NCI-H2029 (cell line): ENCODE data around the gene ABCA2.
"Not testable (repeated sequence)": the region's sequence is repeated elsewhere in the genome, so short reads cannot be mapped to it uniquely, and the experiment has no call there.

Experiments used
- DNase-seq: peaks from one replicate; lab custom pipeline; 2025; lab: John Stamatoyannopoulos, UW

Gene ABCA2

DNA sequence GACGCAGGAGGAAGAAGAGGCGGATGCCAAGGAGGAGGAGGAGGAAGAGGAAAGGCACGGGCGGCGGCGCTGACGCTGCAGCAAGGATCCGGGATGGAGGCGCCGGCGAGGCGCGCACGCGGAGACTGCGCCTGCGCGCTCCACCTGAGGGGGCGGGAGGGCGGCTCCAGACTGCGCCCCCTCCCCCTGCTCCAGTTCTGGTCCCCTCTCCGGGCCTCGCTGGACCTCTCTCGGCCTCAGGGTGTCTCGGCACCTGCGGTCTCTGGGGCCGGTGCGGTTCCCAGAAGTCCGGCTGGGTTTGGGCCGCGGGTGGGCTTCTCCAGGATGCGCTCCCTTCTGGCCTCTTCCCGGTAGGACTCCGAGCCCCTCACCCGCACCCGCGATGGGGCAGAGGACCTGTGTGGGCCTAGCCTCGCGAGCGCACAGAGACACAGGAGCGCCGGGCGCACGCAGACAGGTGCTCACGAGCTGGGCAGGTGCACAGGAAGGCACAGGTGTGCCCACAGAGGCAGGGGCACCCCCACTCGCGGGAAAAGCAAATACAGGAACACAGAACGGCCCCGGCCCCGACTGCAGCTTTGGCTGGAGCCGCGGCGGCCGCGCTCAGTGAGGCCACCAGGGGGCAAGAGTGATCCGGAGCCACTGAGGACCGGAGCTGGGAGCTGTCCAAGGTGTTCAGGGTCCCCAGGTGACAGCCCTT, 18.2 kb upstream of the ABCA2 start, which contains the start of gene NPDC1:
Gene NPDC1 (minus strand): TSS at position 90 of the 700 bp plus-strand sequence. CDS start 188 bp downstream, outside the sequence.
- peak; percentile 82 for DNase-seq

DNA sequence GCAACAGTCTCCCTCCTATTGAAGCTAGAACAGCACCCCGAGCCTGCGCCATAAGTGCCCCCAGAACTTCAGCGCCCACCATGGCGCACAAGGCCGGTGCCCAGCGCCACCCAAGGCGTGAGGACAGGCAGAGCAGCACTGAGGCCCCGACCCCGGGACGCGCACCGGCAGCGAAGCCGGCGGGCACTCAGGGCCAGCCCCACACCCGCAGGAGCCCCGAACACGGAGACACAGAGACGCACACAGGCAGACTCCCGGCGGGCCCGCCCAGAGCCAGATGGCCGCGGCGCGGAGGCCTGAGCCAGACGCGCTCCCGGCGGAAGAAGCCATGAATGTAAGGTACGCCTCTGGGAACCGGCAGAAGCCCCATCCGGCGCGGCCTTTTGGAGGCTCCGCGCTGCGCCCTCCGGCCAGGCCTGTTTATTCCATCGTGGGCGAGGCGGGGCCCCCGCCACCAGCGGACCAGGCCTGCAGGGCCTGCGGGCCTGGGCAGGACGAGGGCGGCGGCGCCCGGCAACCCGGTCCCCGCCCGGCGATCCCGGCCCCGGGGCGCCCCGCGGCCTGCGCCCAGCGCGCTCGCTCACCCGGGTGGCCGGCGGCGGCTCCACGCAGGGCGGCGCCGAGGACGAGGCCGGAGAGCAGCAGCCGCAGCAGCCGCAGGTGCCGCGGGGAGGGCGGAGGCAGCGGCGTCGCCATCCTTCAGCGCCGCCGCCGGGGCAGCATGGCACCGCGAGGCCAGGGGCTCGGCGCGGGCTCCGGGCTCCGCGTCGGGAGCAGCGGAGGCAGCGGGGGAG, 17.5 kb upstream of the ABCA2 start:
- DNase-seq: no peak

DNA sequence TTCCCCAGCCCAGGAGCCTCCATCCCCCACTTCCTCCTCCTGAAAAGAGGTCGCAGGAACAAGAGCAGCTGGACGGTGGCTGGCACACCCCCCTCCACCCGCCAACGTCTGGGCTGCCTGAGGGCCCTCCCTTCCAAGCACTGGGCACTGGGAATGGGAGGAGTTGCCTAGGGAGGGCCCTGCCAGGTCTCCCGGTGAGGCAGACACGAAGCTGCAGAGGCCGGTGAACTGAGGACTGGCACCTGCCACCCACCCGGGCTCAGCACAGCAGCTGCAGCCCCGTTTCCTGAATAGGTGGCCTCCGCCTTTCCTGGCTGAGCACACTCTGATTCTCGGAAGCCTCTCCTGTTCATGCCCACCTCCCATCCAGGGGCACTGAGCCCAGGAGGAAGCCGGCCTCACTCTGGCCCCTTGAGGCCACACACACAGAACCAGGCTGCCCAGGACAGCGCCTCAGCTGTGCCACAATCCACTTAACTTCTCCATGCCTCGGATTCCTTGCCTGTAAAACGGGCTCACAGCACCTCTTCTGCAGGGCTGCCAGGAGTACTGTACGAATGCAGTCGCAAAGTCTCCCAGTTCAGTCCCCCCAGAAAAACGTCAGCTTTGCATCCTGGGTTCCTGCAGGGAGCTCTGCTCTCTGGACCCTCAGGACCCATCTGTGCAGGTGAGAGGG, 16.6 kb upstream of the ABCA2 start:
- DNase-seq: peak; percentile 92

DNA sequence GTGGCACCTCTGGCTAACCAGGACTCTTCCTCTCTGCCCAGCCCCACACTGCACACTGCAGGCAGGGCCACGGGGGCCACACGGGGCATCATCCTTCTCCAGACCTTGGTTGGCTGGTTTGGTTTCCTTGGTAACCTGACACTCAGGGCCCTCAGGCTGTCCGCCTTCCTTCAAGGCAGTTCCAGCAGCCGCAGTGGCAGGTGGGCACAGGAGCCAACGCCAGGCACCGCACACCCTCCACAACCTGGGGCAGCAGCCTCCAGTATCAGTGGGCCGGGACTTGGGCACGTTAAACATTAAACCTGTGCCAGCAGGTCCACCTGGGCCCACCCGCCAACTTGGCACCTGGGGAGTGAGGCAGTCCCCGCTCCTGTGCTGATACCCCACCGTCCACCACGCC, 16.0 kb upstream of the ABCA2 start:
- no peak for DNase-seq

DNA sequence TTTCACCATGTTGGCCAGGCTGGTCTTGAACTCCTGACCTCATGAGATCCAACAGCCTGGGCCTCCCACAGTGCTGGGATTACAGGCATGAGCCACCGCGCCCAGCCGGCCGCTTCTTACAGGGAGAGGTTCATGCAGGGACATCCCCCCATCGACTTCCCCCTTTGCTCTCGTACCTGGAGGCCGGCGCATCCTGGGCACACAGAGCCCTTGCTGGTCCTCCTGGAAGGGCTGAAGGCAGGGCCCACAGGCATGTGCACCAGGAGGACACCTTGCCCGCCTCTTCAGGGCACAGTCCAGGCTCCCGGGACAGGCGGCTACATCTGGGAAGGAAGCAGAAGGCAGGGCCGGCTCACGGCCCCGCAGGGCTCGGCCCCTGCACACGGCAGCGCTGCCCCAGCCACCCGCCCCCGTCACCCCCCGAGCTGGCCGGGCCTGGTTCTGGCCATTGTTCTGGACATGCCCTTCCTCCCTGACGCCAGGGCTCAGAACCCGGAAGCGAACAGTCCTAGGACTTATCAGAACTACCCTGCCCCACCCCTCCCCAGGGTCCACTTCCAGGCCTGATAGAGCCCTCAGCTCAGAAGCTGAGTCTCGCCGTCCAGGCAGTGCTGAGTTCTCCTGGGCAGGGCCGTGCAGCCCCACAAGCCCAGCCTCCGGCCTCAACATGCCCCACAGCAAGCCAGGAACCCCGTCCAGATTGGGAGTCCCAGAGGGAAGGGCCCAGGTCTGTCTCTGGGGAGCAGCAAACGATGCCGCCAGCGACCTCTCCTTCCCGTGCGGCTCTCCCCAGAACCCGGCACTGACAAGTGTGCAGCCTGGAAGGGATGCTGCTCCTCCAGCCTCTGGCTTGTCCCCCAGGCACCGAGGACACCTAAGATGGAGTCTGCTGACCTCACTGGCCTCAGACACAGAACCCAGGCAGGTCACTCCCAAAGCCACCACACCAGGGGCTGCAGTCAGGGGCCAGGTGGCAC, 15.0 kb upstream of the ABCA2 start:
- no peak for DNase-seq

DNA sequence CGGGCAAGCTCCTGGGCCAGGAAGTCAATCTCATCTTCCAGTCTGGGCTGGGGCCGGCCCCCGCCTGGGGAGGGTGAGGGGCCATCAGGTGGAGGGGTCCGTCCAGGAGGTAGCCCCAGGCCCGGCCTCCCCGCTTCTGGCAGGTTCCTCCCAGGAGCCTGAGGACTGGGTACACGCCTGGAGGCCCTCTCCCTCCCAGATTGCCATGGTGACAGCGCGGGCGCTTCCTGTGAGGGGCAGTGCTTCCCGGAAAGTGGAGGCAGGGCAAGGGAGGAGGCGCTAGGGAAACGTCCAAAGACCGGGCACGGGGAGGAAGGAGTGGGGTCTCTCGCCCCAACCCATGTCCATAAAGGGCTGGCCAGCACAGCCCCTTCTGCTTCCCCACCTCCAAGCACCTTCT, 13.1 kb upstream of the ABCA2 start:
- DNase-seq: no peak

DNA sequence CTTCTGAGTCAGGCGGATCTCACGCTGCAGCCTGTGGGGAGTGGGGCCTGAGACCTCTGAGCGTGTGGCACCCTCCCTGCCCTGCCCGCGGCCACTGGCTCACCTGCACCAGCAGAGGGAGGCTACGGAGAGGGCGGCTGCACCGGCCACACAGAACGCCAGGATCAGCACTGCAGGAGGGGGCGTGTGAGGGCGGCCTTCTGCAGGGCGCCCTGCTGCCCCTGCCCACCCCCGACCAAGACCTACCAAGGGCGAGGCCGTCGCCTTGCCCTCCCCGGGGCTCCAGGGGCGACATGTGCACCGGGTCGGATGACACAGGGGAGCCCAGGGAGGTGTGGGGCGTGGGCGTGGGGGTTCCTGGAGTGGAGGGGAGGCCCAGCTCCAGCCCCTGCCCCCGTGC, 12.5 kb upstream of the ABCA2 start:
- DNase-seq: no peak

DNA sequence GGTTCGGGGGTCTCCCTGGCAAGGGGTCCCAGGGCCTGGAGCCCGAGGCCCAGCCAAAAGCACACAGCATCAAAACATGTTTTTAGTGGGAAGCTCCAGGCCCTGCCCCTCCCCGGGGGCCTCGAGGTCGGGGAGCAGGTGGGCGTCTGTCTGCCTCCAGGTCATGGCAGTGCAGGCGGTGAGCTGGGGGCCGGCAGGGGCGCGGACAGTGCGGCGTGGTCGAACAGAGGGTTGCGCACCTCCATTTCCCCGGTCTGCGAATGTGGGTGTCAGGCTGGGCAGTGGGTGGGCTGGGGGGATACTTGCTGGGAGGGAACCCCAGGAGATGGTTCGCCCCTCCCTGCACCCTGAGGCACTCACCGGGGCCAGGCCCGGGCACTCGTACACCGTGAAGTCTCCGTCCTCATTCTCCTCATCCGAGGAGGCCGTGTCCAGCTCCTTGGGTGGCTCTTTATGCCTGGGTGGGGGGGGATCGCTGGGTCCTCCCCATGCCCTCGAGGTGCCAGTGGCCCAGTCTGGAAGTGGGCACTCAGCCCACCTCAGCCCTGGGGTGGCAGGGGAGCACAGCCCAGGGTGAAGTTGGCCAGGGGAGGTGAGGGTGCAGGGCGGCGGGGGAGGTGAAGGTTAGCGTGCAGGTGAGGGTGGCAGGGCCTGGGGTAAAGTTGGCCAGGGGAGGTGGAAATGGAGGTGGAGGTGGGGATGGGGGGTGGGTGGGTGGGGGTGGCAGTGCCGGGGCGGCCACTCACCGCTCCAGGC, 11.8 kb upstream of the ABCA2 start:
- DNase-seq: no peak

DNA sequence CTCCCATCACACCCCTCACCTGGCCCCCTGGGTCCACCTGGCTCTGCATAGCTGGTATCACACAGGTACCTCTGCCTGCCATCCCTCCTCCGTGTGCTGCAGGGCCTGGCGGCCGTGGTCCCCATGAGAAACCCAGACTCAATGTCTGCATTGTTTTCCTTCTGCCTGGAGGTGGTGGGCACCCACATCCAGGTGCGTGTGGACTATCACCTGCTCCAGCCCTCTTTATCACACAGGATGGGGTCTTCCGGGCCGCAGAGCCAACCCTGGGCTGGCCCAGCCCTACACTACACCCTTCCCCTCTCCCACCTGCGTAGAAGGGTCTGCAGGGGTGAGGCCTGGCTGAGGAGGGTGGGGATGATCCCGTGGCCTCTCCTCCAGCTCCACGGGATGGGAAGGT, 10.9 kb upstream of the ABCA2 start:
- DNase-seq: no peak

DNA sequence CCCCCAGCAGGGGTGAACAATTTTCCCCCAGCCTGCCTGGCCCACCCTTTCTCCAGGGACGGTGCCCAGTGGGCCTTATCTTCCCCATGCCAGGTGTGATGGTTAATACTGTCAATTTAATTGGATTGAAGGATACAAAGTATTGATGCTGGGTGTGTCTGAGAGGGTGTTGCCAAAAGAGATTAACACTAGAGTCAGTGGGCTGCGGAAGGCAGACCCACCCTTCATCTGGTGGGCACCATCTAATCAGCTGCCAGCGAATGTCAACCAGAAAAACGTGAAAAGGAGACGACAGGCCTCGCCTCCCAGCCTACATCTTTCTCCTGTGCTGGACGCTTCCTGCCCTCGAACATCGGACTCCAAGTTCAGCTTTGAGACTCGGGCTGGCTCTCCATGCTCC, 9.4 kb upstream of the ABCA2 start:
- no peak for DNase-seq

DNA sequence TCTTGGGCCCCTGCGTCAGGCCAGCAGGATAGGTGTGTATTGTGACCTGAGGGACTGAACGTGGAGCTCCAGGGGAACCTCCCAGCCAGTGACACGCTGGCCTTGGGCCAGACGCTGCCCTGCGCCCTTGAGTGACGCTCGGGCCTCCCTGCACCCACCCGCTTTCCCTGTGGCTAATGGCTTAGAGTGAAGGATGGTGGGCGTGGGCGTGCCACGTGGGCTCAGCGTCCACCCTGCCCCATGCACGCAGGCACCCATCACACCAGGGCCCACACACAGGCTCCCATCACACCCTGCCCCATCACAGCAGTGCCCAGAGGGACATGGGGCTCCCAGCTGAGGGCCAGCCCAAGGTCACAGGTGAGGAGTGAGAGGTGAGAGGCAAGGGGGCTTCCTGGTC, 9.0 kb upstream of the ABCA2 start:
- DNase-seq: no peak

DNA sequence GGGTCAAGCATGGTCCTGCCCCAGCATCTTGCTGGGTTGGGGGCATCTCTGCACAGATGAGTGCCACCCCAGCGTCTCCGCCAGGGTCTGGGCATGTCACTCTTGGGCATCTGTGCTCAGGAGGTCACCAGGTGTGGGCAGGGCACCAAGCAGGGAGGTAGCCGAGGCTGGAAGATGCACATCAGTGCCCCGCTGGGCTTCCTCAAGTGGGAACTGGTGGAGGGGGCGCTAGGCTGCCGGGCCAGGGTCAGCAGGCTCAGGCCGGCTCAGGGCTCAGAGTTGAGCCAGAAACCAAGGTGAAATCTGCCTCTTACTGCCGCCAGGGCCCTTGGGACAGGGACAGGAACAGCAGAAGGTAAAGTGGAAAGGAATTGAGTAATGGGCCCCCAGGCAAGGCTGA, 7.9 kb upstream of the ABCA2 start:
- DNase-seq: no peak

DNA sequence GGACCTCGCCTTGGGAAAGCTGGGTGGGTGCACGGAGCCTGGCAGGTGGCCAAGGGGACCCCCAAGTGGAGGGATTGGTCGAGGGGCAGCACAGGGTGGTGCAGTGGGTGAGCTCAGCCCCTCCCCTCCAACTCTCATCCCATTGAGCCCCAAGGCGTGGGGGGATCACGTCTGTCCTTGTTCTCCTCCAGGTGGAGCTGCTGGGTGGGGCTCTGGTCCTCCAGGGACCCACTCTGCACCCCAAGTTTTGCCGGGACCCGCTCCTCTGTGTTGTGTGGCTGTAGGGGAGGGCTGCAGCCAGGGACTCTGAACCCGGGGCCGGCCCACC, 7.4 kb upstream of the ABCA2 start:
- no peak for DNase-seq

DNA sequence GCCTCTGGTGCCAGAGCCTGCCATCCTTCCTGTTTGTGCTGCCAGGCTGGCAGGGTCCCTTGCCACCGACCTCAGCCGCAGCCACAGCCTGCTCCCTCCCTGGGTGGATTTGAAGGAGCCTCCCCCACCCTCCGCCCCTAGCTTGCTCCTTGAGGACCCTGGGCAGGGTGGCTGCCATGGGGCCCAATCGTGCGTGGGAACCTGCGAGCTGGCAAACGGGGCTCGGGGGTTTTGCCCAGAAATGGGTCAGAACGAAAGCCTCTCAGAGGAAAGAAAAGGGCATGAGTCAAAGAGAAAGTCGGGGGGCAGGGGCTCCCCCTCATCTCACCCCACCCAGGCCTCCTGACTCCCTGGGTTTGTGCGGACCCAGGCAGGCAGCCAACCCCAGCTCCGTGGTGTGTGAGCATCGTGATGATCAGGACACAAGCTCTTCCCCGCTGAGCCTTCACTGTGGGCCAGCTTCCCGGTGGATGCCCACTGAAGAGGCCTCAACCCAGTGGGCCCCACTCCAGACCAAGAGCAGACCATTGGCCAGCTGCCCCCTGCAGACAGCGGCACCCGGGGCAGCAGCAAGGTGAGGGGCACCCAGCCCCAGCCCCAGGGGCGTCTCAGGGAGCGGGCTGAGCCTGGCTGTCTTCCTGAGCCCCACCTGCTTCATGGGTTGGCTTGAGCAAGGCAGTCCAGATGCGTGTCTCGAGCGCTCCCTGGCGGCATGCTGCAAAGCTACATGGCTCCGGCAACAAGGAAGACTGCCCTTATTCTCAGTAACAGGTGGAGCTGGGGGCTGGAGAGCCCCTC, 6.9 kb upstream of the ABCA2 start:
- peak; percentile 84 for DNase-seq

DNA sequence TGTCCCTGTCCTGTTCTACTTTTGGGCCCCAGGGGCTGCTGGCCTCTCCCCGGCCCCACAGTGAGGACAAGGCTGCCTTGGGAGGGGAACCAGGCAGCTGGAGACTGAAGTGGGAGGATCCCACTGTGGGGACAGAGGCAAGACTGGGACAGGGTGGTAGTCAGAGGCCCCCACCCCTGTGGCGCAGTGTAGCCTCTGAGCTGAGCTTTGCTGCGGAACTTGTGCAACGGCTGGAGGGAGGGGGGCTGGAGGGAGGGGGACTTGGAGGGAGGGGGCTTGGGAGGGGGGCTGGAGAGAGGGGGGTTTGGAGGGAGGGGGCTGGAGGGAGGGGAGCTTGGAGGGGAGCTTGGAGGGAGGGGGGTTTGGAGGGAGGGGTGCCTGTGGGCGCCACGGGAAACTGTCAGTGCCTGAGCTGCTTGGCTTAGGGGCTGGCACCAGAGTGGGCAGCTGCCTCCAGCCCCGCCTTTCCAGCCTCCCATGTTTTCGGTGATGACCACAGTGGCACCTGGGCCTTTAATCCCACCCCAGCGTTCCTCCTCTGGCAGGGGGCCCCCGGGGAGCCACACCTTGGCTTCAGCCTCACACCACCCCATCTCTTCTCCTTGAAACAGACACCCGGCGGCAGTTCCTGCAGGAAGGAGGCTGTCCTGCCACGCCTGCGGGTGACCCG, 6.1 kb upstream of the ABCA2 start:
- peak; percentile 20 for DNase-seq

DNA sequence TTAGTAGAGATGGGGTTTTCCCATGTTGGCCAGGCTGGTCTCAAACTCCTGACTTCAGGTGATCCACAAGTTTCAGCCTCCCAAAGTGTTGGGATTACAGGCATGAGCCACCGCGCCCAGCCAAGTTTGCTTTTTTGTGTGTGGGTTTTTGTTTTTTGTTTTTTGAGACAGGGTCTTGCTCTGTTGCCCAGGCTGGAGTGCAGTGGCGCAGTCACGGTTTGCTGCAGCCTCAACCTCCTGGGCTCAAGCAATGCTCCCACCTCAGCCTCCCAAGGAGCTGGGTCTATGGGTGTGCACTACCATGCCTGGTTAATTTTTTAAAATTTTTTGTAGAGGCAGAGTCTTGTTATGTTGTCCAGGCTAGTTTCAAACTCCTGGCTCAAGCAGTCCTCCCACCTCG, 5.4 kb upstream of the ABCA2 start:
- not testable (repeated sequence) for DNase-seq

DNA sequence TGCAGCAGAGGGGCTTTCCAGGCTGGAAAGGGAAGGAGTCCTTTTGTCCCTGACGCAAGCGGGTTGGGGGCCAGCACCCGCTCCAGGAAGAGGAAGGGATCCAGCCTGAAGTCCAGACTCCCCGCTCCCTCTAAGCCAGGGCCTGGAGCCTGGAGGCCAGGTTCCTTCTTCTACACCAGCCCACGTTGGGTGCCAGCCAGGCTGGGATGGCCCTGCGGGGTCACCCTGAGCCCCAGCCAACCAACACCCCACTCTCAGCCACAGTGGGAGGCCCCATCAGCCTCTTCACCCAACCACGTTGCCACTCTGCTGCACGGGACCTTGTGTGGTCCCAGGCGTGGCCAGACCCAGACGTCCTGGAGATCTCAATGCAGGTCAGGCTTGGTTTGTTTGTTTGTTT, 4.8 kb upstream of the ABCA2 start:
- DNase-seq: no peak

DNA sequence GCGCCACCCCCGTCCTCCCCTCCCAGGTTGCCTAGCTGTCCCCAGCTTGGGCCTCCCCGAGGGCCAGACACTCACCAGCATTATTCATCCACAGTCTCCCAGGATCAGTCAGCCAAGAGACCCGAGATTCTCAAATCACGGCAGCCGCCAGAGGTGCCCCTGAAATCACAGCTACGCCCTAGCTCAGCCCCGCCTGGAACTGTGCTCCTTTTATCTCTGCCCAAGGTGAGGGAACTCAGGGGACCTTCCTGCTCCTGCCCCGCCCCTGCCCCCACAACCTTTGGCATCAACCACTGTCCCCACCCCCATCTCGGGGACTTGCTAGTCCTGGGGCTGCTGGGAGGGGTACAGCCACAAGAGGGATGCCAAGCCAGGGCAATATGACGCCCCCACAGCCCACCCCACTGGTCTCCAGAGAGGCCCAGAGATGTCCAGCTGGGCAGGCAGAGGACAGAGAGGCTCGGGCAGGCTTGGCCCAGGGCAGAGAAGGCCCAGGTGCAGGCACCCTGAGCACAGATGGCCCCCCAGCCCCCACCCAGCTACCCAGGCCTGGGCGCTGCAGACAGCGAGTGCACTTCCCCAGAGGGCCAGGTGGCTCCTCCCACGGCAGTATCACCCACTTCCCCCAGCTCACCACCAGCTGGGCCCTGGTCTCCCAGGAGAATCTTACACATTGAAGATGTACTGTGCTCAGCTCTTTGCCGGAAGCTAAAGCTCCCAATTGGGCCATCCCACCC, 4.0 kb upstream of the ABCA2 start, which contains the start of gene FUT7:
Gene FUT7 (minus strand): TSS at position 185 of the 737 bp plus-strand sequence. CDS start 97 bp downstream, at position 88.
- DNase-seq: no peak
